ENCODE measurements around the gene ZNF556. TPM values are rescaled to one million over a fixed set of nuclear protein-coding genes. Genes with fewer than 3 reads are reported as not detected.

The ZNF556 gene
- polyA plus RNA-seq, 1 of the 3 experiments (the other 2 are of a cell fraction) = 0.46 TPM

DNA sequence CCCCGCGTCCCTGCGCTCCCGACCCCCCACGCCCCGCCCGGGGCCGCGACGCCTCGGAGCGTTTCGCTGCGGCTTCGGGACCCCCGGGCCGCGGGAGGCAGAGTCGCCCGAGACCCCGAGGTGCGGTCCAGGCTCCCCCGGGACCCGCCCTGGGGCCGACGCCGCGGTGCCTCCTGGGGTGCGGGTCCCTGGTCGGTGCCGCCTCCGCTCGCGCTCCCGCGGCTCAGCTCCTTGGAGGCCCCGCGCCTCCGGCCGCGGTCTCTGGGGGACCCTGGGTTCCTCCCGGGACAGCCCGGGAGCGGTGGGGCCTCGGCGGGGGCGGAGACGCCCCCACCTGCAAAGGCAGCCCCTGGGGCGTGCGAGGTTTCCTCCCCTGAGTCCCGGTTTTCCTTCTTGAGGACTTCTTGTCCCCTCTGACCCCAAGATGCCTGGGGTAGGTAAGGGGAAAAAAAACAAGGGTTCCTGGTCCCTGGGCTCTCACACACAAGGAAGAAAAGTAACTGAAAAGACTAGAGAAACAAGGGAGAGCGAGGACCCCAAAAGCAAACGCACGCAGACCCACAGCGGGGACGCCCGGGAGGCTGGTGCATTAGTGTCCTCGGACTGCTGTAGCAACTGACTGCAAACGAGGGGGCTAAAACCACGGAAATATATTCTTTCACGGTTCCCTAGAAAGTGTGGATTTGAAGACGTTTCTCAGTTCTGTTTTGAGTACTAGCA lies 25.1 kb upstream of the ZNF556 start:
- Histone ChIP-seq H3K27me3 (ENCODE audit: insufficient read depth) (no peaks in the 10 kb centered on the region), H3K36me3 (replicated peaks in 1 of 2; ENCODE audit: control insufficient read depth in 1 of 2, insufficient read depth in 2 of 2, low read length in 1 of 2) (peaks cover 0 to 8% of the 10 kb centered on the region in 2 experiments), H3K4me2 (peak overlapping the region; percentile 99), H3K27ac (ENCODE audit: low read depth in 2 of 2, low read length in 1 of 2) (peak overlapping the region in 1 of 2 experiments; percentile 47; a peak in 1 of 4 replicates), H2AFZ (ENCODE audit: low read depth) (peak overlapping the region; percentile 35; the same call in 1 of the 2 replicates), H3K9me2 (no peaks in the 10 kb centered on the region), H3K9ac (peak overlapping the region; percentile 75), H3K4me1 (ENCODE audit: control insufficient read depth in 1 of 2, insufficient read depth in 2 of 2, low read depth in 1 of 2, low read length in 1 of 2) (peaks cover 0 to 5% of the 10 kb centered on the region in 2 experiments; a peak in 1 of 4 replicates), H4K20me1 (ENCODE audit: insufficient read depth) (no peaks in the 10 kb centered on the region), H3K9me3 (0 out of 2 replicates have a peak, but pooled peaks cover 1% of the 10 kb centered on the region), H3F3A (replicated peaks; ENCODE audit: insufficient read depth) (peaks cover 5% of the 10 kb centered on the region), H3K79me2 (ENCODE audit: insufficient read depth) (peaks cover 44% of the 10 kb centered on the region), H3K4me3 (ENCODE audit: low read depth in 2 of 2, low read length in 1 of 2) (peak overlapping the region; percentile 66 to 84)
- 33% methylated on average over 18 of the region's 62 CpGs for WGBS (ENCODE audit: low lambda C conversion rate)
- CTCF ChIA-PET = interaction anchor here (0.5 to 1.5 kb wide), 9 partner anchors 8 to 543 kb away, joined by 3 to 13 read pairs (median 3); partner anchors contain the start of gene ZNF554
- DNase-seq = peak; percentile 65
- no peak for TF ChIP-seq FOXM1 (IDR thresholded peaks at IDR 0.05; ENCODE audit: low read depth)
- no peak for TF ChIP-seq EZH2phosphoT487 (IDR thresholded peaks at IDR 0.05; ENCODE audit: borderline replicate concordance, low read depth)
- no peak for TF ChIP-seq POLR2AphosphoS5 (IDR thresholded peaks at IDR 0.05; ENCODE audit: low read depth, low read length)
- TF ChIP-seq, protein P1, sequence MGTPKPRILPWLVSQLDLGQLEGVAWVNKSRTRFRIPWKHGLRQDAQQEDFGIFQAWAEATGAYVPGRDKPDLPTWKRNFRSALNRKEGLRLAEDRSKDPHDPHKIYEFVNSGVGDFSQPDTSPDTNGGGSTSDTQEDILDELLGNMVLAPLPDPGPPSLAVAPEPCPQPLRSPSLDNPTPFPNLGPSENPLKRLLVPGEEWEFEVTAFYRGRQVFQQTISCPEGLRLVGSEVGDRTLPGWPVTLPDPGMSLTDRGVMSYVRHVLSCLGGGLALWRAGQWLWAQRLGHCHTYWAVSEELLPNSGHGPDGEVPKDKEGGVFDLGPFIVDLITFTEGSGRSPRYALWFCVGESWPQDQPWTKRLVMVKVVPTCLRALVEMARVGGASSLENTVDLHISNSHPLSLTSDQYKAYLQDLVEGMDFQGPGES (IDR thresholded peaks at IDR 0.05; ENCODE audit: low read depth, low read length) = no peak
- TF ChIP-seq FOSL2 (IDR thresholded peaks at IDR 0.05; ENCODE audit: borderline replicate concordance, low read depth) = no peak
- POLR2A ChIA-PET = interaction anchor here (1.0 to 1.3 kb wide), 2 partner anchors 48 to 108 kb away, joined by 3 to 9 read pairs; no protein-coding TSS in a partner anchor

DNA sequence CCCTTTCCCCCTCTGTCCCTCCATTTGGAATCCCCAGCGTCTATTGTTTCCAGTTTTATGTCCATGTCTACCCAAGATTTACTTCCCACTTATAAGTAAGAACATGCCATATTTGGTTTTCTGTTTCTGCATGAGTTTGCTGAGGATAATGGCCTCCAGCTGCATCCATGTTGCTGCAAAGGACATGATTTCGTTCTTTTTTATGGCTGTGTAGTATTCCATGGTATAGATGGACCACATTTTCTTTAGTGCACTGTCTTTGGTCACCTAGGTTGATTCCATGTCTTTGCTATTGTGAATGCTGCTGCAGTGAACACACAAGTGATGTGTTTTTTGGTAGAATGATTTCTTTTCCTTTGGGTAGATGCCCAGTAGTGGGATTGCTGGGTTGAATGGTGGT lies 22.0 kb upstream of the ZNF556 start:
- Histone ChIP-seq H3K4me2 (no peak overlapping the region), H3K9me2 (no peaks in the 10 kb centered on the region), H3K27ac (ENCODE audit: low read depth in 2 of 2, low read length in 1 of 2) (no peak overlapping the region), H3F3A (replicated peaks; ENCODE audit: insufficient read depth) (peaks cover 5% of the 10 kb centered on the region), H3K4me3 (ENCODE audit: low read depth in 2 of 2, low read length in 1 of 2) (no peak overlapping the region), H4K20me1 (ENCODE audit: insufficient read depth) (no peaks in the 10 kb centered on the region), H3K4me1 (ENCODE audit: control insufficient read depth in 1 of 2, insufficient read depth in 2 of 2, low read depth in 1 of 2, low read length in 1 of 2) (peaks cover 0 to 5% of the 10 kb centered on the region in 2 experiments; a peak in 1 of 4 replicates), H3K79me2 (ENCODE audit: insufficient read depth) (peaks cover 62% of the 10 kb centered on the region), H3K9me3 (peaks cover 4% of the 10 kb centered on the region; the same call in 1 of the 2 replicates), H3K9ac (no peak overlapping the region), H3K36me3 (replicated peaks in 1 of 2; ENCODE audit: control insufficient read depth in 1 of 2, insufficient read depth in 2 of 2, low read length in 1 of 2) (peaks cover 0 to 12% of the 10 kb centered on the region in 2 experiments), H3K27me3 (ENCODE audit: insufficient read depth) (no peaks in the 10 kb centered on the region), H2AFZ (ENCODE audit: low read depth) (no peak overlapping the region)
- DNase-seq = no peak
- CTCF ChIA-PET = interaction anchor here (1.2 kb wide), 1 partner anchor 42 kb away, joined by 3 read pairs; no protein-coding TSS in a partner anchor
- 83% methylated on average over 2 of the region's 2 CpGs for WGBS (ENCODE audit: low lambda C conversion rate)
- TF ChIP-seq, protein P2, sequence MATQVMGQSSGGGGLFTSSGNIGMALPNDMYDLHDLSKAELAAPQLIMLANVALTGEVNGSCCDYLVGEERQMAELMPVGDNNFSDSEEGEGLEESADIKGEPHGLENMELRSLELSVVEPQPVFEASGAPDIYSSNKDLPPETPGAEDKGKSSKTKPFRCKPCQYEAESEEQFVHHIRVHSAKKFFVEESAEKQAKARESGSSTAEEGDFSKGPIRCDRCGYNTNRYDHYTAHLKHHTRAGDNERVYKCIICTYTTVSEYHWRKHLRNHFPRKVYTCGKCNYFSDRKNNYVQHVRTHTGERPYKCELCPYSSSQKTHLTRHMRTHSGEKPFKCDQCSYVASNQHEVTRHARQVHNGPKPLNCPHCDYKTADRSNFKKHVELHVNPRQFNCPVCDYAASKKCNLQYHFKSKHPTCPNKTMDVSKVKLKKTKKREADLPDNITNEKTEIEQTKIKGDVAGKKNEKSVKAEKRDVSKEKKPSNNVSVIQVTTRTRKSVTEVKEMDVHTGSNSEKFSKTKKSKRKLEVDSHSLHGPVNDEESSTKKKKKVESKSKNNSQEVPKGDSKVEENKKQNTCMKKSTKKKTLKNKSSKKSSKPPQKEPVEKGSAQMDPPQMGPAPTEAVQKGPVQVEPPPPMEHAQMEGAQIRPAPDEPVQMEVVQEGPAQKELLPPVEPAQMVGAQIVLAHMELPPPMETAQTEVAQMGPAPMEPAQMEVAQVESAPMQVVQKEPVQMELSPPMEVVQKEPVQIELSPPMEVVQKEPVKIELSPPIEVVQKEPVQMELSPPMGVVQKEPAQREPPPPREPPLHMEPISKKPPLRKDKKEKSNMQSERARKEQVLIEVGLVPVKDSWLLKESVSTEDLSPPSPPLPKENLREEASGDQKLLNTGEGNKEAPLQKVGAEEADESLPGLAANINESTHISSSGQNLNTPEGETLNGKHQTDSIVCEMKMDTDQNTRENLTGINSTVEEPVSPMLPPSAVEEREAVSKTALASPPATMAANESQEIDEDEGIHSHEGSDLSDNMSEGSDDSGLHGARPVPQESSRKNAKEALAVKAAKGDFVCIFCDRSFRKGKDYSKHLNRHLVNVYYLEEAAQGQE (IDR thresholded peaks at IDR 0.05; ENCODE audit: low read depth, low read length) = no peak
- TF ChIP-seq NFIC (IDR thresholded peaks at IDR 0.05; ENCODE audit: borderline replicate concordance) = no peak
- TF ChIP-seq GATA2 (CRISPR knock-in tag; IDR thresholded peaks at IDR 0.05) = no peak
- TF ChIP-seq RCOR1 (IDR thresholded peaks at IDR 0.05; ENCODE audit: low read length) = no peak
- TF ChIP-seq, protein P3, sequence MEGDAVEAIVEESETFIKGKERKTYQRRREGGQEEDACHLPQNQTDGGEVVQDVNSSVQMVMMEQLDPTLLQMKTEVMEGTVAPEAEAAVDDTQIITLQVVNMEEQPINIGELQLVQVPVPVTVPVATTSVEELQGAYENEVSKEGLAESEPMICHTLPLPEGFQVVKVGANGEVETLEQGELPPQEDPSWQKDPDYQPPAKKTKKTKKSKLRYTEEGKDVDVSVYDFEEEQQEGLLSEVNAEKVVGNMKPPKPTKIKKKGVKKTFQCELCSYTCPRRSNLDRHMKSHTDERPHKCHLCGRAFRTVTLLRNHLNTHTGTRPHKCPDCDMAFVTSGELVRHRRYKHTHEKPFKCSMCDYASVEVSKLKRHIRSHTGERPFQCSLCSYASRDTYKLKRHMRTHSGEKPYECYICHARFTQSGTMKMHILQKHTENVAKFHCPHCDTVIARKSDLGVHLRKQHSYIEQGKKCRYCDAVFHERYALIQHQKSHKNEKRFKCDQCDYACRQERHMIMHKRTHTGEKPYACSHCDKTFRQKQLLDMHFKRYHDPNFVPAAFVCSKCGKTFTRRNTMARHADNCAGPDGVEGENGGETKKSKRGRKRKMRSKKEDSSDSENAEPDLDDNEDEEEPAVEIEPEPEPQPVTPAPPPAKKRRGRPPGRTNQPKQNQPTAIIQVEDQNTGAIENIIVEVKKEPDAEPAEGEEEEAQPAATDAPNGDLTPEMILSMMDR (IDR thresholded peaks at IDR 0.05) = no peak
- TF ChIP-seq MEF2A (IDR thresholded peaks at IDR 0.05; ENCODE audit: borderline replicate concordance, low read depth) = no peak
- no peak for TF ChIP-seq POLR2AphosphoS5 (IDR thresholded peaks at IDR 0.05; ENCODE audit: low read depth, low read length)
- TF ChIP-seq, protein P1 (IDR thresholded peaks at IDR 0.05; ENCODE audit: low read depth, low read length) = no peak
- no peak for TF ChIP-seq ELF1 (IDR thresholded peaks at IDR 0.05)
- no peak for TF ChIP-seq FOSL2 (IDR thresholded peaks at IDR 0.05; ENCODE audit: borderline replicate concordance, low read depth)
- TF ChIP-seq, protein P4, sequence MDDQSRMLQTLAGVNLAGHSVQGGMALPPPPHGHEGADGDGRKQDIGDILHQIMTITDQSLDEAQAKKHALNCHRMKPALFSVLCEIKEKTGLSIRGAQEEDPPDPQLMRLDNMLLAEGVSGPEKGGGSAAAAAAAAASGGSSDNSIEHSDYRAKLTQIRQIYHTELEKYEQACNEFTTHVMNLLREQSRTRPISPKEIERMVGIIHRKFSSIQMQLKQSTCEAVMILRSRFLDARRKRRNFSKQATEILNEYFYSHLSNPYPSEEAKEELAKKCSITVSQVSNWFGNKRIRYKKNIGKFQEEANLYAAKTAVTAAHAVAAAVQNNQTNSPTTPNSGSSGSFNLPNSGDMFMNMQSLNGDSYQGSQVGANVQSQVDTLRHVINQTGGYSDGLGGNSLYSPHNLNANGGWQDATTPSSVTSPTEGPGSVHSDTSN (IDR thresholded peaks at IDR 0.05) = no peak
- TF ChIP-seq RAD21 (IDR thresholded peaks at IDR 0.05; ENCODE audit: low read length) = no peak
- POLR2A ChIA-PET = no interaction called here

All from SK-N-SH (cell line).